ENCODE measurements around the gene METTL21A.

DNA sequence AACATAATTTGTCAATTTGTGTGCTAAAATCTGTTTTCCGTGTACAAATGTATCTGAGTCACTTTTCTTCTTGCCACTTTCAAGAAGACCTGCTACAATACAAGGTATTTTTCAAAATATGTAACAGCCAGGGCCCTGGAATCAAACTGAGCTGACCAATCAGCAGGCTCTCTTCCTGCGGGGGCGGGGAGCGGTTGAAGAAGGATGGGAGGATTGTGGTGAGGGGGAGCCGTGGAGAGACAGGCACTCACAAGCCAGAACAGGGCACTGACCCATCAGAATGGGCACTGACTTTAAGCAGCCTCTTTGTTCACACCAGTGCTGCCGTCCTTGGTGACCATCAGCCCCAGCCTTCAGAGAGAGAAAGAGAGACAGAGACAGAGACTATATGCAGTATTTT lies 45.7 kb upstream of the METTL21A start:
- TF ChIP-seq, protein P1, sequence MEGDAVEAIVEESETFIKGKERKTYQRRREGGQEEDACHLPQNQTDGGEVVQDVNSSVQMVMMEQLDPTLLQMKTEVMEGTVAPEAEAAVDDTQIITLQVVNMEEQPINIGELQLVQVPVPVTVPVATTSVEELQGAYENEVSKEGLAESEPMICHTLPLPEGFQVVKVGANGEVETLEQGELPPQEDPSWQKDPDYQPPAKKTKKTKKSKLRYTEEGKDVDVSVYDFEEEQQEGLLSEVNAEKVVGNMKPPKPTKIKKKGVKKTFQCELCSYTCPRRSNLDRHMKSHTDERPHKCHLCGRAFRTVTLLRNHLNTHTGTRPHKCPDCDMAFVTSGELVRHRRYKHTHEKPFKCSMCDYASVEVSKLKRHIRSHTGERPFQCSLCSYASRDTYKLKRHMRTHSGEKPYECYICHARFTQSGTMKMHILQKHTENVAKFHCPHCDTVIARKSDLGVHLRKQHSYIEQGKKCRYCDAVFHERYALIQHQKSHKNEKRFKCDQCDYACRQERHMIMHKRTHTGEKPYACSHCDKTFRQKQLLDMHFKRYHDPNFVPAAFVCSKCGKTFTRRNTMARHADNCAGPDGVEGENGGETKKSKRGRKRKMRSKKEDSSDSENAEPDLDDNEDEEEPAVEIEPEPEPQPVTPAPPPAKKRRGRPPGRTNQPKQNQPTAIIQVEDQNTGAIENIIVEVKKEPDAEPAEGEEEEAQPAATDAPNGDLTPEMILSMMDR (conservative IDR thresholded peaks at IDR 0.05; ENCODE audit: low read depth in 2 of 2): no peak
- TF ChIP-seq POLR2AphosphoS5 (IDR thresholded peaks at IDR 0.05; ENCODE audit: low read depth): no peak
- TF ChIP-seq CREB1 (CRISPR knock-in tag; IDR thresholded peaks at IDR 0.05; ENCODE audit: low read depth): no peak
- TF ChIP-seq, protein P2, sequence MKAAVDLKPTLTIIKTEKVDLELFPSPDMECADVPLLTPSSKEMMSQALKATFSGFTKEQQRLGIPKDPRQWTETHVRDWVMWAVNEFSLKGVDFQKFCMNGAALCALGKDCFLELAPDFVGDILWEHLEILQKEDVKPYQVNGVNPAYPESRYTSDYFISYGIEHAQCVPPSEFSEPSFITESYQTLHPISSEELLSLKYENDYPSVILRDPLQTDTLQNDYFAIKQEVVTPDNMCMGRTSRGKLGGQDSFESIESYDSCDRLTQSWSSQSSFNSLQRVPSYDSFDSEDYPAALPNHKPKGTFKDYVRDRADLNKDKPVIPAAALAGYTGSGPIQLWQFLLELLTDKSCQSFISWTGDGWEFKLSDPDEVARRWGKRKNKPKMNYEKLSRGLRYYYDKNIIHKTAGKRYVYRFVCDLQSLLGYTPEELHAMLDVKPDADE (IDR thresholded peaks at IDR 0.05): no peak
- no peak for TF ChIP-seq EZH2 (IDR thresholded peaks at IDR 0.05; ENCODE audit: low read depth, unreplicated experiment)
- TF ChIP-seq, protein P3, sequence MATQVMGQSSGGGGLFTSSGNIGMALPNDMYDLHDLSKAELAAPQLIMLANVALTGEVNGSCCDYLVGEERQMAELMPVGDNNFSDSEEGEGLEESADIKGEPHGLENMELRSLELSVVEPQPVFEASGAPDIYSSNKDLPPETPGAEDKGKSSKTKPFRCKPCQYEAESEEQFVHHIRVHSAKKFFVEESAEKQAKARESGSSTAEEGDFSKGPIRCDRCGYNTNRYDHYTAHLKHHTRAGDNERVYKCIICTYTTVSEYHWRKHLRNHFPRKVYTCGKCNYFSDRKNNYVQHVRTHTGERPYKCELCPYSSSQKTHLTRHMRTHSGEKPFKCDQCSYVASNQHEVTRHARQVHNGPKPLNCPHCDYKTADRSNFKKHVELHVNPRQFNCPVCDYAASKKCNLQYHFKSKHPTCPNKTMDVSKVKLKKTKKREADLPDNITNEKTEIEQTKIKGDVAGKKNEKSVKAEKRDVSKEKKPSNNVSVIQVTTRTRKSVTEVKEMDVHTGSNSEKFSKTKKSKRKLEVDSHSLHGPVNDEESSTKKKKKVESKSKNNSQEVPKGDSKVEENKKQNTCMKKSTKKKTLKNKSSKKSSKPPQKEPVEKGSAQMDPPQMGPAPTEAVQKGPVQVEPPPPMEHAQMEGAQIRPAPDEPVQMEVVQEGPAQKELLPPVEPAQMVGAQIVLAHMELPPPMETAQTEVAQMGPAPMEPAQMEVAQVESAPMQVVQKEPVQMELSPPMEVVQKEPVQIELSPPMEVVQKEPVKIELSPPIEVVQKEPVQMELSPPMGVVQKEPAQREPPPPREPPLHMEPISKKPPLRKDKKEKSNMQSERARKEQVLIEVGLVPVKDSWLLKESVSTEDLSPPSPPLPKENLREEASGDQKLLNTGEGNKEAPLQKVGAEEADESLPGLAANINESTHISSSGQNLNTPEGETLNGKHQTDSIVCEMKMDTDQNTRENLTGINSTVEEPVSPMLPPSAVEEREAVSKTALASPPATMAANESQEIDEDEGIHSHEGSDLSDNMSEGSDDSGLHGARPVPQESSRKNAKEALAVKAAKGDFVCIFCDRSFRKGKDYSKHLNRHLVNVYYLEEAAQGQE (IDR thresholded peaks at IDR 0.05; ENCODE audit: unreplicated experiment): no peak
- no peak for TF ChIP-seq NANOG (IDR thresholded peaks at IDR 0.05; ENCODE audit: borderline replicate concordance)
- no peak for TF ChIP-seq EZH2phosphoT487 (IDR thresholded peaks at IDR 0.05; ENCODE audit: unreplicated experiment)
- TF ChIP-seq ZNF331 (CRISPR knock-in tag; IDR thresholded peaks at IDR 0.05; ENCODE audit: low read depth): no peak
- no peak for TF ChIP-seq JUNB (IDR thresholded peaks at IDR 0.05; ENCODE audit: unreplicated experiment)
- TF ChIP-seq STAT1 (IDR thresholded peaks at IDR 0.05; ENCODE audit: unreplicated experiment): no peak
- TF ChIP-seq ZNF114 (CRISPR knock-in tag; IDR thresholded peaks at IDR 0.05): no peak
